Stimulated activated CD8-positive, alpha-beta memory T cell treated with anti-CD3 and anti-CD28 coated beads, Interleukin-4, amount 100 ng/mL, for 48 hours (primary cell): ENCODE results near the gene TAF4B.
"Not testable (repeated sequence)": the region's sequence is repeated elsewhere in the genome, so short reads cannot be mapped to it uniquely, and the experiment has no call there.

Source experiments
- DNase-seq: peaks from one replicate; pipeline ENCODE4 v3.0.0-alpha.2; 2020

TAF4B gene

GRCh38 chr18:26429535-26430226, 203.4 kb downstream of the TAF4B start:
- no peak for DNase-seq

DNA sequence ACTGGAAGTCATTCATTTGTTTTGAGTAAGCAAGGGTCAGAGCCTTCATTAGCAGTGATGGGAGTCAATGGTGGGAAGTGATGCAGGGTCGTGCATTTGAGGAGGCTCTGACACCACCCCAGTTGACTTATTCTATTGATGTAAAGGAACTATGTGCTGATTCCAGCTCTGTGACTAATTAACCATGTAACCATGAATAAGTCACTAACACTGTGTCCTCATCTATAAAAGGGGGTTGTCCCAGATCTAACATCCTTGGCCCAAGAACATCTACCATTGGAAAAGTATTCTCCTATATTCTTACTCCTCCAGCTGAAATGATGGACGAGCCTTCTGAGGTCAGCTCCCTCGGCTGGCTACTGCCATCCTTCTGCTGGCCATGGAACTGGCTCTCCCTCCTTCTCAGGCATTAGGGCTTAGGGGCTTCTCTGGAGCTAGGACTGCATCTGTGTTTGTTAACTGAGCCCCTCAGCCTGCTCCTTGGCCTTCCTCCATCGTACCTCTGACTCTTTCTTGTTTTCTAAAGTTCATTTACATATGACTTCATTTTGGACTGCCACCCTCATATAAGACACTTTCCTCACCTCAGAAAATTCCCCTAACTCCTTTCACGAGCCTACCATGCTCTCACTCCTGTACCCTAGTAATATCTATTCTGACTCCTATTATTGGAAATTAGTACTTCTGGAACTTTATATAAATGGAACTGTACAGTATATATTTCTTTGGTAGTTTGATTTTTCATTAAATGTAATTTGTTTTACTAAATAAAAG, 206.6 kb downstream of the TAF4B start:
- no peak for DNase-seq

- DNase-seq: no peak
Measured at GRCh38 chr18:26434887-26435286, 208.6 kb downstream of the TAF4B start.

- DNase-seq: no peak
Measured at GRCh38 chr18:26435415-26436095, 209.3 kb downstream of the TAF4B start.

GRCh38 chr18:26436176-26437051, 210.2 kb downstream of the TAF4B start:
- no peak for DNase-seq

GRCh38 chr18:26437634-26438033, 211.4 kb downstream of the TAF4B start:
- not testable (repeated sequence) for DNase-seq

GRCh38 chr18:26438980-26439379, 212.7 kb downstream of the TAF4B start:
- DNase-seq: no peak

DNA sequence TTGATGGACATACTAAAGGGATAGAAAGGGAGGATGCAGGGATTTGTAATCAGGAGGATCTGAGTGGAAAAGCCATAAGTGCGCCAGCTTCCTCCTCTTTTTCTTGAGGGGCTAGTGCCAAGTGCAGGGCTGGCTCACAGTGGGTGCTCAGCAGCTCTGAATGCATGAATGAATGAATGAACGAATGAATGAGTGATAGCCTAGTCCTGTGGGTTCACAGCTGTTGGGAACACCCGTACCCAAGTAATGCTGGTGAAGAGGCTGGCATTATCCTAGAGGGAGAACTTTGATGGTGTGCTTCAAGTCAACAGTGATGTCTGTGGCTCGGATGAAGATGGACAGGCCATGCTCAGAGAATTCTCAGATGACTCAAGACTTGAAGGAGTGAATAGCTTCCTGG, 213.3 kb downstream of the TAF4B start:
- DNase-seq: no peak

DNA sequence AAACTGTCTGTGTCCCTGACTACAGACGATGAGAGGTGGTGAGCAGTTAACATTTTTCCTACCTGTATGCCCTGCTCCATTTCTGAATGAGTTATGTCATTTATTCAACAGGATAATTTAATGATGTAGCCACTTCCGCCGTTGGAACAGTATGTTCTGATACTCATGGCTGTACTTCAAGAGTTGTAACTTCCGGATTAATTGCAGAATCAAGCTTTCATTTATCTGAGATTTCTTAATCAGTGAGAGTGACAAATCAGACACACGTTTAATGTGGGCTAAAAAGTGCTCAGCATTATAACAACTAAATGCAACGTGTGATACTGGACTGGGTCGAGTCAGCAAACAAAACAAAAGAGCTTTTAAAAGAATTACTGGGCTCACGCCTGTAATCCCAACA, 214.4 kb downstream of the TAF4B start:
- no peak for DNase-seq
